GM21723 (cell line): Measurements from ENCODE around the gene CAMKMT.

ENCODE experiments used
- ATAC-seq: cut with Tn5 transposase; IDR thresholded peaks from one replicate; pipeline ENCODE4 v1.9.1; 2021; ENCODE audit warnings: mild to moderate bottlenecking, moderate library complexity; ENCODE audit not compliant: unreplicated experiment

The CAMKMT gene

GRCh38 chr2:44638649-44639048, 276.9 kb downstream of the CAMKMT start:
- no peak for ATAC-seq

GRCh38 chr2:44639399-44639798, 277.7 kb downstream of the CAMKMT start:
- ATAC-seq: no peak

GRCh38 chr2:44642123-44642857, 280.5 kb downstream of the CAMKMT start:
- no peak for ATAC-seq

- ATAC-seq: no peak
These were observed 284.2 kb downstream of the CAMKMT start for GRCh38 chr2:44645937-44646336.

GRCh38 chr2:44649381-44649780, 287.6 kb downstream of the CAMKMT start:
- no peak for ATAC-seq

GRCh38 chr2:44650796-44651195, 289.0 kb downstream of the CAMKMT start:
- no peak for ATAC-seq

- peak; percentile 77 for ATAC-seq
These were observed 290.2 kb downstream of the CAMKMT start for GRCh38 chr2:44651974-44652373.

- no peak for ATAC-seq
These were observed 291.0 kb downstream of the CAMKMT start for GRCh38 chr2:44652701-44653100.

GRCh38 chr2:44655401-44655864, 293.7 kb downstream of the CAMKMT start:
- no peak for ATAC-seq

GRCh38 chr2:44656460-44656859, 294.7 kb downstream of the CAMKMT start:
- no peak for ATAC-seq

GRCh38 chr2:44663471-44664073, 301.8 kb downstream of the CAMKMT start:
- ATAC-seq: no peak

GRCh38 chr2:44668336-44668735, 306.6 kb downstream of the CAMKMT start:
- no peak for ATAC-seq

- no peak for ATAC-seq
These were observed 309.5 kb downstream of the CAMKMT start for GRCh38 chr2:44671276-44671675.

GRCh38 chr2:44671916-44672315, 310.2 kb downstream of the CAMKMT start:
- no peak for ATAC-seq

- no peak for ATAC-seq
These were observed 310.7 kb downstream of the CAMKMT start for GRCh38 chr2:44672431-44672830.

GRCh38 chr2:44674473-44675284, 312.9 kb downstream of the CAMKMT start:
- no peak for ATAC-seq

GRCh38 chr2:44676379-44676778, 314.6 kb downstream of the CAMKMT start:
- no peak for ATAC-seq

GRCh38 chr2:44679584-44679983, 317.8 kb downstream of the CAMKMT start:
- no peak for ATAC-seq

GRCh38 chr2:44679990-44680389, 318.2 kb downstream of the CAMKMT start:
- ATAC-seq: no peak

- no peak for ATAC-seq
These were observed 318.8 kb downstream of the CAMKMT start for GRCh38 chr2:44680424-44680971.

GRCh38 chr2:44680983-44681531, 319.3 kb downstream of the CAMKMT start:
- no peak for ATAC-seq
